B cell (primary cell): ENCODE measurements around the gene ODC1. TPM values are rescaled to one million over a fixed set of nuclear protein-coding genes. Genes with fewer than 3 reads are reported as not detected.

Experiments
- ATAC-seq: fragments of 200-7000 bp; cut with Tn5 transposase; one replicate; pipeline ENCODE4 v1.10.0; 2021; ENCODE audit warnings: low read depth, mild to moderate bottlenecking, moderate number of reproducible peaks, moderate library complexity
- CTCF ChIA-PET: fragments of 350-600 bp; sonication (Branson Sonifier 250); formaldehyde crosslinking; loops from one replicate; lab custom pipeline; 2021; ENCODE audit warnings: antibody characterized with exemption, inconsistent platforms; lab: Charles Lee
- POLR2A ChIA-PET: fragments of 350-600 bp; sonication (Branson Sonifier 250); formaldehyde crosslinking; loops from one replicate; lab custom pipeline; 2021; ENCODE audit warnings: antibody characterized with exemption; lab: Charles Lee
- DNase-seq: peaks from one replicate; pipeline ENCODE4 v3.0.0; 2013
- H2AFZ ChIP-seq: 2 replicates; pipeline ENCODE4 v1.6.1; 2012; ENCODE audit warnings: mild to moderate bottlenecking, low read depth, low read length; ENCODE audit not compliant: insufficient read depth, poor library complexity, severe bottlenecking
- H3K27ac ChIP-seq, 2 donors: 1 replicate in 1 of 2; 2 replicates in 1 of 2; pipeline ENCODE4 v1.5.1; 2012 to 2013; ENCODE audit warnings: low read length in 2 of 2, mild to moderate bottlenecking in 2 of 2, moderate library complexity in 1 of 2
- H3K27me3 ChIP-seq, 4 experiments: fragments of 200-600 bp in 1 of 4; sonication (generic) in 1 of 4; replicated peaks in 1 of 4; 1 replicate in 2 of 4; 2 replicates in 2 of 4; pipeline versions ENCODE4 v1.6.1 to v1.7.0; 2013 to 2016; ENCODE audit warnings: low read length in 3 of 4, mild to moderate bottlenecking in 2 of 4, mixed read lengths in 1 of 4, moderate library complexity in 1 of 4; ENCODE audit not compliant: insufficient read depth in 4 of 4, control insufficient read depth in 3 of 4; ENCODE audit errors: control extremely low read depth in 1 of 4
- H3K36me3 ChIP-seq, 2 experiments: replicated peaks in 1 of 2; 1 replicate in 1 of 2; 2 replicates in 1 of 2; pipeline versions ENCODE4 v1.6.1 to v1.7.1; 2013; ENCODE audit warnings: low read length in 1 of 2; ENCODE audit not compliant: insufficient read depth in 2 of 2, control insufficient read depth in 1 of 2; ENCODE audit errors: control extremely low read depth in 1 of 2, extremely low read depth in 1 of 2
- H3K4me1 ChIP-seq, 2 donors: fragments of 200-600 bp in 1 of 2; sonication (generic) in 1 of 2; 1 replicate in 1 of 2; 2 replicates in 1 of 2; pipeline versions ENCODE4 v1.5.1 to v1.6.1; 2013 to 2017; ENCODE audit warnings: low read length in 2 of 2; ENCODE audit not compliant: control insufficient read depth in 2 of 2, insufficient read depth in 2 of 2
- H3K4me2 ChIP-seq: replicated peaks from 2 replicates; pipeline ENCODE3; 2012; ENCODE audit warnings: mild to moderate bottlenecking, low read depth, low read length; ENCODE audit not compliant: poor library complexity, severe bottlenecking
- H3K4me3 ChIP-seq, 5 experiments: fragments of 200-600 bp in 1 of 5; sonication (generic) in 1 of 5; 1 replicate in 3 of 5; 2 replicates in 2 of 5; pipeline versions ENCODE4 v1.5.1 to v1.7.0; 2011 to 2016; ENCODE audit warnings: low read length in 4 of 5, mild to moderate bottlenecking in 4 of 5, low read depth in 2 of 5, control low read depth in 1 of 5, moderate library complexity in 1 of 5; ENCODE audit not compliant: insufficient read depth in 1 of 5; ENCODE audit errors: control extremely low read depth in 1 of 5, extremely low read depth in 1 of 5
- H3K79me2 ChIP-seq: fragments of 200-600 bp; sonication (generic); one replicate; pipeline ENCODE4 v1.6.0; 2016; ENCODE audit warnings: low read length; ENCODE audit not compliant: control insufficient read depth, insufficient read depth
- H3K9ac ChIP-seq: fragments of 200-600 bp; sonication (generic); 2 replicates; pipeline ENCODE4 v1.6.1; 2017; ENCODE audit warnings: mild to moderate bottlenecking, low read length, moderate library complexity
- H3K9me3 ChIP-seq, 3 donors: one replicate each; pipeline versions ENCODE4 v1.6.1 to v1.7.1; 2013; ENCODE audit warnings: low read length in 2 of 3; ENCODE audit not compliant: control insufficient read depth in 2 of 3, insufficient read depth in 1 of 3; ENCODE audit errors: control extremely low read depth in 1 of 3
- H4K20me1 ChIP-seq: 2 replicates; pipeline ENCODE4 v1.6.0; 2012; ENCODE audit warnings: mild to moderate bottlenecking, low read length; ENCODE audit not compliant: insufficient read depth, control insufficient read depth, poor library complexity, severe bottlenecking
- H3K27ac Mint-ChIP-seq: one replicate; pipeline ENCODE4 v1.8.0; 2021; ENCODE audit warnings: mixed read lengths
- H3K27me3 Mint-ChIP-seq: one replicate; pipeline ENCODE4 v1.8.0; 2021; ENCODE audit warnings: mixed read lengths
- H3K4me1 Mint-ChIP-seq: one replicate; pipeline ENCODE4 v1.8.0; 2021; ENCODE audit warnings: mixed read lengths
- H3K4me3 Mint-ChIP-seq: one replicate; pipeline ENCODE4 v1.8.0; 2021; ENCODE audit warnings: mixed read lengths
- H3K9me3 Mint-ChIP-seq: one replicate; pipeline ENCODE4 v1.8.0; 2022; ENCODE audit warnings: mixed read lengths; ENCODE audit not compliant: insufficient read depth
- CTCF ChIP-seq: fragments of 200-600 bp; IDR thresholded peaks from one replicate; pipeline ENCODE4 v1.8.0; 2022; ENCODE audit warnings: antibody characterized with exemption, mild to moderate bottlenecking
- EZH2 ChIP-seq: IDR thresholded peaks from 2 replicates; pipeline ENCODE4 v1.6.1; 2012; ENCODE audit warnings: borderline replicate concordance, low read depth, mild to moderate bottlenecking, moderate library complexity, low read length; ENCODE audit not compliant: insufficient read depth, poor library complexity, severe bottlenecking
- WGBS: methylation state at CpG from one replicate; pipeline ENCODE4 v1.1.5; 2013; ENCODE audit warnings: missing lambda C conversion rate; ENCODE audit not compliant: insufficient coverage; 5-methylcytosine and 5-hydroxymethylcytosine counted together
- intact Hi-C: fragments of 100-400 bp; cut with micrococcal nuclease; formaldehyde crosslinking; loops from one replicate; pipeline ENCODE4 v1.10.0; 2022
- polyA plus RNA-seq: library from polyadenylated mRNA; depleted of rRNA; stranded (reverse); fragments of >200 nt; gene quantifications from 2 replicates; pipeline ENCODE4 v1.2.3, GENCODE V29; 2012
- total RNA-seq, 2 donors: library from RNA; stranded (reverse); fragments of 120-200 nt in 1 of 2; gene quantifications; 1 replicate in 1 of 2; 2 replicates in 1 of 2; pipeline versions ENCODE4 v1.2.3 to v1.2.4, GENCODE V29; 2013 to 2022

Gene ODC1
- total and polyA plus RNA-seq, 2 donors (not counting 1 experiment from before 2014, with no cell fraction given): 88.7 to 171 TPM

GRCh38 chr2:10398496-10398895 lies 49.6 kb downstream of the ODC1 start:
- Mint-ChIP-seq H3K27me3 (no peaks in the 10 kb centered on the region), H3K4me3 (no peak overlapping the region), H3K4me1 (peaks cover 60% of the 10 kb centered on the region), H3K27ac (peak overlapping the region; percentile 74), H3K9me3 (no peaks in the 10 kb centered on the region)
- Histone ChIP-seq H3K4me2 (no peak overlapping the region), H3K36me3 (peaks cover 1 to 17% of the 10 kb centered on the region in 2 experiments), H3K4me3 (no peak overlapping the region), H3K79me2 (peaks cover 27% of the 10 kb centered on the region), H3K27me3 (no peaks in the 10 kb centered on the region), H3K4me1 (peaks cover 28 to 49% of the 10 kb centered on the region in 2 donors), H4K20me1 (peaks cover 49% of the 10 kb centered on the region), H3K9ac (no peak overlapping the region), H2AFZ (no peak overlapping the region), H3K27ac (peak overlapping the region in 1 of 2 donors; percentile 61), H3K9me3 (peaks cover 0 to 7% (median 0%) of the 10 kb centered on the region in 3 donors)
- no peak for TF ChIP-seq EZH2
- no peak for TF ChIP-seq CTCF
- DNase-seq (no peak), ATAC-seq (no peak)
- intact Hi-C loops: no loop called here
- CTCF ChIA-PET: interaction anchor here (1.1 to 1.9 kb wide), 2 partner anchors 10 to 16 kb away, joined by 3 to 5 read pairs; no protein-coding TSS in a partner anchor
- POLR2A ChIA-PET: no interaction called here
- WGBS: 36% methylated on average over 5 of the region's 14 CpGs

- Histone ChIP-seq H2AFZ (no peak overlapping the region), H3K4me3 (no peak overlapping the region), H3K4me2 (no peak overlapping the region), H3K4me1 (peaks cover 28 to 49% of the 10 kb centered on the region in 2 donors), H3K79me2 (peaks cover 33% of the 10 kb centered on the region), H3K36me3 (peaks cover 1 to 17% of the 10 kb centered on the region in 2 experiments), H4K20me1 (peaks cover 53% of the 10 kb centered on the region), H3K9ac (no peak overlapping the region), H3K27me3 (no peaks in the 10 kb centered on the region), H3K9me3 (peaks cover 0 to 7% (median 0%) of the 10 kb centered on the region in 3 donors), H3K27ac (peak overlapping the region in 1 of 2 donors; percentile 61)
- TF ChIP-seq CTCF (no peak), EZH2 (no peak)
- Mint-ChIP-seq H3K27me3 (no peaks in the 10 kb centered on the region), H3K9me3 (no peaks in the 10 kb centered on the region), H3K27ac (peak overlapping the region; percentile 75), H3K4me1 (peaks cover 60% of the 10 kb centered on the region), H3K4me3 (no peak overlapping the region)
- 95% methylated on average over 3 of the region's 4 CpGs for WGBS
- POLR2A ChIA-PET: no interaction called here
- intact Hi-C loops: no loop called here
- CTCF ChIA-PET: interaction anchor here (1.5 to 1.9 kb wide), 2 partner anchors 11 to 15 kb away, joined by 5 read pairs; no protein-coding TSS in a partner anchor
- ATAC-seq (no peak), DNase-seq (no peak)
Observed at GRCh38 chr2:10397878-10398277, 50.2 kb downstream of the ODC1 start.
